ENCODE results near the gene SLC6A7. TPM values are rescaled to one million over a fixed set of nuclear protein-coding genes. Genes with fewer than 3 reads are reported as not detected.

The SLC6A7 gene
- total and polyA plus RNA-seq, 2 donors from 2014 or later = not detected

DNA sequence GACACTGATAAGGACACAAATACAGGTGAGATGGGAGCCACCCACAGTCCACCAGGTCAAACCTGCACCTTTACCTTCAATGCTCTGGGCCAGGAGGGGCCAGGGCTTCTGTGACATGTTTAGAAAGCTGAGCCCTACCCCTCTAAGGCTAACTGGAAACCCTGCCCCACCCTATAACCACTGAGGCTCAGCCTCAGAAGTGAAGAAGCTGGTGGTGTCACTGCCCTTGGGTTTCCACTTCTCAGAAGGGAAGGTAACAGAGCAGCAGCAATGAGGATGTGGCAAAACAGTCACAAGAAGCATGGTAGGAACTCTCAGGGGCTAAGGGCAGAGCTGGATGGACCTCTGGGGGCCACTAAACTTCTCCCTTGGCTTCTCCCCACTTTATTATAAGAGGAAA, 40.2 kb upstream of the SLC6A7 start:
- Histone ChIP-seq H3K9me3 (ENCODE audit: control insufficient read depth in 2 of 3, insufficient read depth in 1 of 3, low read length in 3 of 3) (no peaks in the 10 kb centered on the region), H3K4me3 (ENCODE audit: low read length in 3 of 3) (no peak overlapping the region), H3K27me3 (ENCODE audit: control insufficient read depth, insufficient read depth, low read length) (no peaks in the 10 kb centered on the region), H3K9ac (ENCODE audit: low read length in 3 of 3) (no peak overlapping the region), H3K27ac (ENCODE audit: low read depth in 2 of 2, low read length in 2 of 2) (peak overlapping the region; percentile 55 to 60), H3K36me3 (ENCODE audit: control insufficient read depth in 2 of 3, insufficient read depth in 3 of 3, low read length in 3 of 3) (no peaks in the 10 kb centered on the region), H3K4me1 (ENCODE audit: control insufficient read depth in 2 of 3, insufficient read depth in 2 of 3, low read depth in 1 of 3, low read length in 3 of 3) (peaks cover 0 to 23% (median 2%) of the 10 kb centered on the region in 3 donors)
- intact Hi-C loops (cut with DNase I) = no loop called here
- FAIRE-seq (no peak), DNase-seq (no peak)
- TF ChIP-seq, protein P1, sequence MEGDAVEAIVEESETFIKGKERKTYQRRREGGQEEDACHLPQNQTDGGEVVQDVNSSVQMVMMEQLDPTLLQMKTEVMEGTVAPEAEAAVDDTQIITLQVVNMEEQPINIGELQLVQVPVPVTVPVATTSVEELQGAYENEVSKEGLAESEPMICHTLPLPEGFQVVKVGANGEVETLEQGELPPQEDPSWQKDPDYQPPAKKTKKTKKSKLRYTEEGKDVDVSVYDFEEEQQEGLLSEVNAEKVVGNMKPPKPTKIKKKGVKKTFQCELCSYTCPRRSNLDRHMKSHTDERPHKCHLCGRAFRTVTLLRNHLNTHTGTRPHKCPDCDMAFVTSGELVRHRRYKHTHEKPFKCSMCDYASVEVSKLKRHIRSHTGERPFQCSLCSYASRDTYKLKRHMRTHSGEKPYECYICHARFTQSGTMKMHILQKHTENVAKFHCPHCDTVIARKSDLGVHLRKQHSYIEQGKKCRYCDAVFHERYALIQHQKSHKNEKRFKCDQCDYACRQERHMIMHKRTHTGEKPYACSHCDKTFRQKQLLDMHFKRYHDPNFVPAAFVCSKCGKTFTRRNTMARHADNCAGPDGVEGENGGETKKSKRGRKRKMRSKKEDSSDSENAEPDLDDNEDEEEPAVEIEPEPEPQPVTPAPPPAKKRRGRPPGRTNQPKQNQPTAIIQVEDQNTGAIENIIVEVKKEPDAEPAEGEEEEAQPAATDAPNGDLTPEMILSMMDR (IDR thresholded peaks at IDR 0.05; ENCODE audit: borderline replicate concordance, extremely low read depth, insufficient read depth) = no peak

DNA sequence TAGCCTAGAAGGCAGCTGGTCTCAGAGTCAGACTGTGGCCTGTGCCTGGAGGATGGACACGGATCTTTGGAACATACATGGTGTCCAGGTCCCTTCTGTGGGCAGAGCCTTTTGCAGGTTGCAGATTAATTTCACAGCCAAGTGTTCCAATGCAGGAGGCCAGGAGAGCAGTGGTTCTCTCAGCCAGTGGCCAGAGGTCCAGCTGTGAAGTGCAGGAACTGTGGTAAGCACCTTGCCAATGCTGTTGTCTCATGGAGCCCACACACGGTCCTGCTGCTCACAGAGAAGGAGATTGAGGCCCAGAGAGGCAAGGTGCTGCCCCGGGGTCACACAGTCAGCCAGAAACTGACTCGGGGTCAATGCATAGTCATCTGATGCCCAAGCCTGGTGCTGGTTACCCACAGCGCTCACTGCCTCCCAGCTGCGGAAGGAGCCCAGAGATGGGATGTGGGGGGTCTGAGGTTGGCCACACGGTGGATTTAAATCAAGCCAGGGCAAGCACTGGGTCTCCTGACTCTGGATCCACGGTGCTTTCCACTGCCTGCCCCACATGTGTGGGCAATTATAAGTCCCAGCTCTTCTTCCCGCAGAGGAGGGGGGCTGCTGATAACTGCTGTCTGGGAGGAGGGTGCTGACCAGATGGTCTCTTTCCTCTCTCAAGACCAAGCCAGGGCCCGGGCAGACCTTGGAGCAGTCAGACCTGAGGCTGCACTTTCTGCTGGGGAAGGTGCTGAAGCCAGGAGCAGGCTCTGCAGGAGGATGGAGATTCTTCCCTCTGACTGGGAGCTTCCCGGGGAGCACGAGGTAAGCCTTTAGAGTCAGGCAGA, 37.0 kb upstream of the SLC6A7 start:
- H3K36me3 ChIP-seq (ENCODE audit: control insufficient read depth in 2 of 3, insufficient read depth in 3 of 3, low read length in 3 of 3) = no peaks in the 10 kb centered on the region
- DNase-seq = no peak
- intact Hi-C loops (cut with DNase I) = no loop called here
- no peaks in the 10 kb centered on the region for H3K9me3 ChIP-seq (ENCODE audit: control insufficient read depth in 2 of 3, insufficient read depth in 1 of 3, low read length in 3 of 3)
- peaks cover 0 to 22% (median 5%) of the 10 kb centered on the region in 3 donors for H3K4me1 ChIP-seq (ENCODE audit: control insufficient read depth in 2 of 3, insufficient read depth in 2 of 3, low read depth in 1 of 3, low read length in 3 of 3)
- H3K27me3 ChIP-seq (ENCODE audit: control insufficient read depth, insufficient read depth, low read length) = no peaks in the 10 kb centered on the region
- H3K9ac ChIP-seq (ENCODE audit: low read length in 3 of 3) = peak overlapping the region in 2 of 3 donors; percentile 21 to 32
- H3K27ac ChIP-seq (ENCODE audit: low read depth in 2 of 2, low read length in 2 of 2) = peak overlapping the region in 1 of 2 donors; percentile 59
- peak overlapping the region; percentile 7 to 65 (median 34) for H3K4me3 ChIP-seq (ENCODE audit: low read length in 3 of 3)
- FAIRE-seq = no peak
- TF ChIP-seq, protein P1 (IDR thresholded peaks at IDR 0.05; ENCODE audit: borderline replicate concordance, extremely low read depth, insufficient read depth) = no peak

DNA sequence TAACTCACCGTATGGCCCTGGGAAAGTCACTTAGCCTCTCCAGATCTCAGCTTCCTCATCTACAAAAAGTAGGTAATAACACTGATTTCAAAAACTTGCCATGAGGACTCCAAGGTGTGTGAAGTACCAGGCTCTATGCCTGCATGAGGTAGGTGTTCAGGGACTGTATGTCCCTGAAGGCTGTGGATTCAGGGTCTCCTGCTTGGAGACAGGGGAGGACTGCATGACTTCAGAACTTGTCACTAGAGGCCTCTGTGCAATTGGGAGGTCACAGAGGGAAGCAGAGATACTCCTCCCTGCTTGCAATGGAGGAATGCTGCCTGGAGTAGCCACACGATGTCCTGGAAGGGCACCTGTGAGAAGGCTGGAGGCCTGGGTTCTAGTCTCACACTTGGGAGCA, 36.4 kb upstream of the SLC6A7 start:
- Histone ChIP-seq H3K4me1 (ENCODE audit: control insufficient read depth in 2 of 3, insufficient read depth in 2 of 3, low read depth in 1 of 3, low read length in 3 of 3) (peaks cover 0 to 19% (median 5%) of the 10 kb centered on the region in 3 donors), H3K9me3 (ENCODE audit: control insufficient read depth in 2 of 3, insufficient read depth in 1 of 3, low read length in 3 of 3) (no peaks in the 10 kb centered on the region), H3K9ac (ENCODE audit: low read length in 3 of 3) (peak overlapping the region in 2 of 3 donors; percentile 13 to 81), H3K36me3 (ENCODE audit: control insufficient read depth in 2 of 3, insufficient read depth in 3 of 3, low read length in 3 of 3) (no peaks in the 10 kb centered on the region), H3K27me3 (ENCODE audit: control insufficient read depth, insufficient read depth, low read length) (no peaks in the 10 kb centered on the region), H3K27ac (ENCODE audit: low read depth in 2 of 2, low read length in 2 of 2) (peak overlapping the region; percentile 54 to 85), H3K4me3 (ENCODE audit: low read length in 3 of 3) (peak overlapping the region; percentile 38 to 67 (median 65))
- intact Hi-C loops (cut with DNase I) = no loop called here
- DNase-seq (no peak), FAIRE-seq (no peak)
- TF ChIP-seq, protein P1 (IDR thresholded peaks at IDR 0.05; ENCODE audit: borderline replicate concordance, extremely low read depth, insufficient read depth) = no peak

All from kidney (tissue), 14 donors.